HepG2 (cell line): ENCODE results near the gene AEBP1. TPM values are rescaled to one million over a fixed set of nuclear protein-coding genes. Genes with fewer than 3 reads are reported as not detected.

Experiments
- ATAD3A ChIP-seq: sonication (generic); formaldehyde crosslinking; IDR thresholded peaks from 2 replicates; pipeline ENCODE4 v1.4.0; 2020; ENCODE audit warnings: missing genetic modification reagents
- CREB3 ChIP-seq: sonication (generic); formaldehyde crosslinking; IDR thresholded peaks from 2 replicates; pipeline ENCODE4 v1.5.0; 2020; ENCODE audit warnings: missing genetic modification reagents
- DR1 ChIP-seq: sonication (generic); formaldehyde crosslinking; IDR thresholded peaks from 2 replicates; pipeline ENCODE4 v1.8.0; 2021; ENCODE audit warnings: mild to moderate bottlenecking, missing genetic modification reagents, inconsistent platforms
- EEA1 ChIP-seq: sonication (generic); formaldehyde crosslinking; IDR thresholded peaks from 2 replicates; pipeline ENCODE4 v1.5.1; 2020; ENCODE audit warnings: mild to moderate bottlenecking, missing genetic modification reagents, borderline replicate concordance
- HBP1 ChIP-seq: IDR thresholded peaks from 2 replicates; pipeline ENCODE4 v1.6.1; 2016; ENCODE audit warnings: low read depth, control low read depth
- HOXA3 ChIP-seq: sonication (generic); formaldehyde crosslinking; IDR thresholded peaks from 2 replicates; pipeline ENCODE4 v1.5.0; 2020; ENCODE audit warnings: missing genetic modification reagents
- NR2F1 ChIP-seq, 2 experiments: fragments of 450-650 bp in 1 of 2; formaldehyde crosslinking in 1 of 2; IDR thresholded peaks; 2 replicates each; pipeline versions ENCODE4 v1.5.0 to v1.6.1; 2016 to 2020; ENCODE audit warnings: mild to moderate bottlenecking in 1 of 2, missing compliant biosample characterization in 1 of 2, missing genetic modification reagents in 1 of 2, moderate library complexity in 1 of 2
- PHF5A ChIP-seq: IDR thresholded peaks from one replicate; pipeline ENCODE4 v1.6.1; 2018; ENCODE audit warnings: low read depth, missing genetic modification reagents; ENCODE audit not compliant: unreplicated experiment
- PITX1 ChIP-seq: sonication (generic); formaldehyde crosslinking; IDR thresholded peaks from 2 replicates; pipeline ENCODE4 v1.5.1; 2020; ENCODE audit warnings: mild to moderate bottlenecking, missing genetic modification reagents
- SOX5 ChIP-seq: IDR thresholded peaks from 2 replicates; pipeline ENCODE4 v1.6.1; 2016; ENCODE audit warnings: borderline replicate concordance
- SUZ12 ChIP-seq: fragments of 150-350 bp; IDR thresholded peaks from 2 replicates; pipeline ENCODE4 v1.6.1; 2014; ENCODE audit warnings: low read depth, low read length
- TEAD3 ChIP-seq: optimal IDR thresholded peaks from 2 replicates; pipeline ENCODE3; 2016; ENCODE audit warnings: borderline replicate concordance
- TOE1 ChIP-seq: sonication (generic); formaldehyde crosslinking; IDR thresholded peaks from 2 replicates; pipeline ENCODE4 v1.4.0; 2020; ENCODE audit warnings: mild to moderate bottlenecking, missing genetic modification reagents
- ZNF24 ChIP-seq: fragments of 450-650 bp; IDR thresholded peaks from 2 replicates; pipeline ENCODE4 v1.6.1; 2017; ENCODE audit warnings: antibody characterized with exemption, mild to moderate bottlenecking
- ZNF253 ChIP-seq: sonication (generic); formaldehyde crosslinking; IDR thresholded peaks from 2 replicates; pipeline ENCODE4 v1.8.0; 2022; ENCODE audit warnings: mild to moderate bottlenecking, missing genetic modification reagents, borderline replicate concordance
- ZNF281 ChIP-seq: sonication (generic); formaldehyde crosslinking; IDR thresholded peaks from 2 replicates; pipeline ENCODE4 v1.4.0; 2020; ENCODE audit warnings: missing genetic modification reagents, borderline replicate concordance
- ZNF513 ChIP-seq: sonication (generic); formaldehyde crosslinking; conservative IDR thresholded peaks from 2 replicates; pipeline ENCODE4 v1.5.0; 2020; ENCODE audit warnings: missing genetic modification reagents
- ZNF556 ChIP-seq: sonication (generic); formaldehyde crosslinking; IDR thresholded peaks from 2 replicates; pipeline ENCODE4 v1.4.0; 2020; ENCODE audit warnings: mild to moderate bottlenecking, missing genetic modification reagents, borderline replicate concordance
- ZNF704 ChIP-seq: sonication (generic); formaldehyde crosslinking; IDR thresholded peaks from 2 replicates; pipeline ENCODE4 v1.8.1; 2023; ENCODE audit warnings: mild to moderate bottlenecking, inconsistent platforms, moderate library complexity, missing genetic modification reagents, borderline replicate concordance
- ZNF790 ChIP-seq: sonication (generic); formaldehyde crosslinking; IDR thresholded peaks from 2 replicates; pipeline ENCODE4 v1.8.0; 2022; ENCODE audit warnings: missing genetic modification reagents, mild to moderate bottlenecking, borderline replicate concordance
- polyA plus RNA-seq, 8 experiments: library from polyadenylated mRNA; depleted of rRNA in 3 of 8; stranded (reverse) in 7 of 8; unstranded in 1 of 8; fragments of >200 nt; fragmentation: Illumina TruSeq in 4 of 8; extraction: Trizol in 4 of 8; gene quantifications; 2 replicates each; pipeline versions ENCODE4 v1.2.1 to v1.2.3, GENCODE V29; 2011 to 2016; ENCODE audit warnings: low read depth in 4 of 8, missing spikeins in 1 of 8, mixed read lengths in 1 of 8; ENCODE audit not compliant: insufficient read depth in 1 of 8
- total RNA-seq, 5 experiments: library from RNA; depleted of rRNA; stranded (reverse); fragments of >200 nt; fragmentation: Illumina TruSeq; extraction: Trizol; gene quantifications; 2 replicates each; pipeline ENCODE4 v1.2.3, GENCODE V29; 2016; ENCODE audit warnings: low read depth in 1 of 5

AEBP1 gene
- total and polyA plus RNA-seq, 2 of the 13 experiments (the other 11 are each of a cell fraction or from before 2014, with no cell fraction given): 0.22 to 0.55 TPM

GRCh38 chr7:44082541-44083207 lies 21.5 kb upstream of the AEBP1 start (continued):
- no peak for TF ChIP-seq HBP1 (CRISPR knock-in tag)
- no peak for TF ChIP-seq ZNF253 (CRISPR knock-in tag)
- no peak for TF ChIP-seq HOXA3 (CRISPR knock-in tag)
- 0 out of 2 replicates have a peak, but pooled peaks have one; percentile 28 for TF ChIP-seq PITX1 (CRISPR knock-in tag)
- TF ChIP-seq ATAD3A: no peak
- TF ChIP-seq SUZ12: no peak
- no peak for TF ChIP-seq ZNF513 (CRISPR knock-in tag)
- no peak for TF ChIP-seq ZNF556 (CRISPR knock-in tag)
- TF ChIP-seq TOE1 (CRISPR knock-in tag): no peak
- TF ChIP-seq ZNF790 (CRISPR knock-in tag): 0 out of 2 replicates have a peak, but pooled peaks have one; percentile 49
- no peak for TF ChIP-seq EEA1
- no peak for TF ChIP-seq NR2F1 (CRISPR knock-in tag; IDR thresholded peaks at IDR 0.05)
- TF ChIP-seq DR1 (CRISPR knock-in tag): no peak
- 0 out of 2 replicates have a peak, but pooled peaks have one; percentile 9 for TF ChIP-seq SOX5
- no peak for TF ChIP-seq ZNF281
- TF ChIP-seq TEAD3: peak; percentile 20
- no peak for TF ChIP-seq PHF5A (CRISPR knock-in tag)
- TF ChIP-seq CREB3 (CRISPR knock-in tag): no peak
- TF ChIP-seq ZNF704: no peak
- TF ChIP-seq ZNF24: no peak
